Measurements from ENCODE around the gene CNTN1.

Gene CNTN1

DNA sequence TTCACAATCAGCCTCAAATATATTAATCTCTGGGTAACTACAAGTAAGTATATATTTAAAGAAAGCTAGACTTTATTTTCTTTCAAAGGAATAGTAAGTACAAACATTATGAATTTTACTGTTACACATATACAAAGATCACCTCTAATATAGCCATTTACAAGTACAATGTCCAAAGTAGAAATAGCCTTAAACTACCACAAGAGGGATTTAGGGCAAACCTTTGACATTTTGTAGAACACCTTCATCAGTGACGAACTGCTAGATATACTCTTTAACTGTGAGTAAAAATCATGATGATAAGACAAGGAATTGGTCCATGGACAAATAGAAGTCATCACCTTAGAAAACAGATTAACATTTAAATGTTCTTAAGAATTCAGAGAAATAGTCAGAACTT lies 69.8 kb downstream of the CNTN1 start:
- no peaks in the 10 kb centered on the region for H3K36me3 ChIP-seq (replicated peaks)
- H3K4me3 ChIP-seq: no peak overlapping the region
- H3K4me1 ChIP-seq: no peaks in the 10 kb centered on the region
- DNase-seq (ENCODE audit: low spot score in 2 of 2): peak in 1 of 2 experiments; percentile 3
- no peaks in the 10 kb centered on the region for H3K9me3 ChIP-seq
- in situ Hi-C loops (cut with MboI; ENCODE audit: low sequenced_read_pairs): no loop called here
- H3K27me3 ChIP-seq (ENCODE audit: low read depth): no peaks in the 10 kb centered on the region

DNA sequence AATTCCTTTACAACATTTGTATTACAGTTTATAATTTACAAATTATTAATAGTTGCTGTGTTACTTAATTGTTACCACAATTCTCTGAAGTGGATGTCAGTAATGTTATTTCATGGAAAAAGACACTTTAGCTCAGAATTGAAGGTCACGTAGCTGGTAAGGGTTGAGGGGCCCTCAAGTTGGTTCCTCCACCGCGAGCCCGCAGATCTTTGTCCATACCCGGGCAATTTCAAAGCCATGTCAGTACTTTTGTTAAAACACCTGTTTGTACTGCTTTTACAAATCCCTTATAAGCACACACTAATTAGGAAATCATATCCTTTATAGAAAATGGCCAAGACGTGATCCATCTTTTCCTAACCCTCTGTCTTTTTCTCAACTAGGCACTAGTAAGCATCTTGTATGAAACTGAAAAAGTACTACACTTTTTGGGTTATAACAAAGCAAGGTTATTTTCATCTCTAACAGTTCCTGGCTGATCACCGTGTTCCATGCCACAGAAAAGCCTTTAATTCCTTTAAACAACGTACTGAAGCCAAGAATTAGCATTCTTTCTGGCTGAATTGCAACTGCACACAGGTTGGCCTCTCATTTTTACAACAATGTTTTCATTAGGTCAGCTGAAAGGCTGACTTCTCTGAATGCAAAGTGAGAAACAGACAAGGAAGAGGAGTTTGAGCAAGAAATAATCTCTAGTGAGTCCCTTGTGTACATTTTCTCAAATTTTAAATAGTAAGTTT lies 76.1 kb downstream of the CNTN1 start:
- in situ Hi-C loops (cut with MboI; ENCODE audit: low sequenced_read_pairs): no loop called here
- DNase-seq (ENCODE audit: low spot score in 2 of 2): no peak
- Histone ChIP-seq H3K36me3 (replicated peaks) (no peaks in the 10 kb centered on the region), H3K4me1 (no peaks in the 10 kb centered on the region), H3K4me3 (no peak overlapping the region), H3K9me3 (no peaks in the 10 kb centered on the region), H3K27me3 (ENCODE audit: low read depth) (no peaks in the 10 kb centered on the region)

DNA sequence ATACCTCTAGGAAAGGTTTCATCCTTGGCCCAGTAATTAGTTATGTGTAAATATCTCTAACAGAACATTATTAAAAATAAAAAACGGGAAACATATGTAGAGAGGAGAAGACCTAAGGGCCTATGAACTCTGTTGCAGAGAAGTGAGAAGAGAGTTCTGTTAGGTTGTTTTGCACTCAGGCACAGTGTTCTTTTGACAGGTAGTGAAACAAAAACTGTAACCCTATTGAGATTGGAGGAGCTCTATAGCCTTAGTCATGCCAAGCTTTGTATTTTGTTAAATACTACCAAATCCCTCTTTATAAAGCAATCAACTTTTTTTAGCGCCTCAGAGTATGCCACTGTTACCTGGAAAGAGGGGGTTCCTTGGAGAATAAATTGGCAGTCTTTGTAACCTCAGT lies 77.6 kb downstream of the CNTN1 start:
- Histone ChIP-seq H3K9me3 (no peaks in the 10 kb centered on the region), H3K4me3 (no peak overlapping the region), H3K27me3 (ENCODE audit: low read depth) (no peaks in the 10 kb centered on the region), H3K36me3 (replicated peaks) (no peaks in the 10 kb centered on the region), H3K4me1 (no peaks in the 10 kb centered on the region)
- in situ Hi-C loops (cut with MboI; ENCODE audit: low sequenced_read_pairs): no loop called here
- no peak for DNase-seq (ENCODE audit: low spot score in 2 of 2)

DNA sequence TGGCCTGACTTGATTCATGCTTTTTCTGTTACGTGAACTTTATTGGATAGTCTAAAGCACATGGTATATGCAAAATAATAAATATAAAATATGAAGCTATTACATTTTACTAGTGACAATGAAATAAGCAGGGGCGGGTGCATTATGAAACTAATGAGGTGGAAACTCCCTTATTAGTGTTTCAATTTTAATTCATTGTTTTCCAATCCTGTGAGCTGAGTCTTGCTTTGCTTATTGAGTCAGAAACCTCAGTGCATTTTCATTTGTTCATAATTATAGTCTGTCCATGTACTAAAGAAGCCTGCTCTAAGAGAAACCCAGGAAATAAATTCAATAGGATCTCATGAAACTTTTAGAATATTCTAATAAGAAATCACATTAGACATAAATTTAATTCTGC lies 78.5 kb downstream of the CNTN1 start:
- DNase-seq (ENCODE audit: low spot score in 2 of 2): no peak
- in situ Hi-C loops (cut with MboI; ENCODE audit: low sequenced_read_pairs): no loop called here
- Histone ChIP-seq H3K27me3 (ENCODE audit: low read depth) (no peaks in the 10 kb centered on the region), H3K9me3 (no peaks in the 10 kb centered on the region), H3K4me3 (no peak overlapping the region), H3K36me3 (replicated peaks) (no peaks in the 10 kb centered on the region), H3K4me1 (no peaks in the 10 kb centered on the region)

DNA sequence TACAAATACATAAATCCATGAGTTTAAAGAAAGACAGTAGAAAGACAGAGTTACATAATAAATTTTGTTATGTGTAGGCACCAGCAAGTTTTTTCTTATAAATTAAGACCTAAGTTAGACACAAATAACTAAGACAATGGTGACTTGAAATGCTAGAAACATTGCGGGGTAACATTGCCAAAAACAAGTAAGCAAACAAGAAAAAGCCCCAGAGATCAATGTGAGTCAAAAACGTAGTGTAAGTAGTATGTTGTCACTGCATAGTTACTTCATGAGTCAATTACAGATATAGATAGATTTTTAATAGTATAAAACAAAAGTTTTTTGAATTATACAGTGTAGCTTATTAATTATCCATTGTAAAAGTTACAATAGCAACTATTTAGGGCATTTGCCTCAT lies 83.4 kb downstream of the CNTN1 start:
- Histone ChIP-seq H3K9me3 (no peaks in the 10 kb centered on the region), H3K4me1 (no peaks in the 10 kb centered on the region), H3K27me3 (ENCODE audit: low read depth) (no peaks in the 10 kb centered on the region), H3K4me3 (no peak overlapping the region), H3K36me3 (replicated peaks) (no peaks in the 10 kb centered on the region)
- DNase-seq (ENCODE audit: low spot score in 2 of 2): no peak
- in situ Hi-C loops (cut with MboI; ENCODE audit: low sequenced_read_pairs): no loop called here

DNA sequence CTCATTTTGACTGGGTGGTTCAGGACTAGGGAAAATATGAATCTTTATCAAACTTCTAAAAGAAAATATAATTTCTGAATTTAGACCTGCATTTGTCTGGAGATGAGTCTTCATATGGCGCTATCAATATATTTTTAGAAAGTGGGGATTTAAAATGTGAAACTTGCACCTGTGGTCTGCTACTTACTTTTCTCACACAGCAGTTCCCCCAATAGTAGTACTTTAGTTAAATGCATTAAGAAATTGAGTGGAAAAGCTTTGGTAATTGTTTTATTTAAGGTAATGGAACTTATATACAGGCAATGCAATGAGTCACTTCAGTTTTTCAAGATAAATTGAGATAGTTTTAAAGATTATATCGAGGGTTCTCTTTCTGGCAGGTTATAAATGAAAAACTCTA lies 91.9 kb downstream of the CNTN1 start:
- no peaks in the 10 kb centered on the region for H3K4me1 ChIP-seq
- H3K36me3 ChIP-seq (replicated peaks): no peaks in the 10 kb centered on the region
- H3K27me3 ChIP-seq (ENCODE audit: low read depth): no peaks in the 10 kb centered on the region
- no peak overlapping the region for H3K4me3 ChIP-seq
- in situ Hi-C loops (cut with MboI; ENCODE audit: low sequenced_read_pairs): no loop called here
- no peaks in the 10 kb centered on the region; the same call in 1 of the 2 replicates for H3K9me3 ChIP-seq
- DNase-seq (ENCODE audit: low spot score in 2 of 2): no peak

DNA sequence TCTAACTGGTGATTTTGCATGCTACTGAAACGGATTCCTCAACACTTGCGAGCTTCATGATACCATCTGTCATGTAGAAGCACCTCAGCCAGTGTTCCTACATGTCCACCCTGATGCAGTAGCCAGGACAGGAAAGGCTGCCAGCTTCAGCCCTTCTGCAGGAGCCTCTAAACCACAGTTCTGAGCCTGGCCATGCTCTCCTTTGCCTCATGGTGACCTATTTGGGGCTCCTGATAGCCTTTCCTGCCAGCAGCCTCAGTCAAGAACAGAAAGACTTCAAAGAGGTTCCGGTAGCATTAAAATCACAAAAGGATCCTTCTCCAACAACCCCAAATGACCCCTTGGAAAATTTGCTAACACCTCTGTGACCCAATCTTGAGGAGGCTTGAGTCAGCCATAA lies 96.0 kb downstream of the CNTN1 start:
- no peak for DNase-seq (ENCODE audit: low spot score in 2 of 2)
- in situ Hi-C loops (cut with MboI; ENCODE audit: low sequenced_read_pairs): no loop called here
- no peaks in the 10 kb centered on the region for H3K27me3 ChIP-seq (ENCODE audit: low read depth)
- H3K4me1 ChIP-seq: peaks cover 6% of the 10 kb centered on the region
- H3K4me3 ChIP-seq: no peak overlapping the region
- no peaks in the 10 kb centered on the region for H3K36me3 ChIP-seq (replicated peaks)
- no peaks in the 10 kb centered on the region; the same call in 1 of the 2 replicates for H3K9me3 ChIP-seq

DNA sequence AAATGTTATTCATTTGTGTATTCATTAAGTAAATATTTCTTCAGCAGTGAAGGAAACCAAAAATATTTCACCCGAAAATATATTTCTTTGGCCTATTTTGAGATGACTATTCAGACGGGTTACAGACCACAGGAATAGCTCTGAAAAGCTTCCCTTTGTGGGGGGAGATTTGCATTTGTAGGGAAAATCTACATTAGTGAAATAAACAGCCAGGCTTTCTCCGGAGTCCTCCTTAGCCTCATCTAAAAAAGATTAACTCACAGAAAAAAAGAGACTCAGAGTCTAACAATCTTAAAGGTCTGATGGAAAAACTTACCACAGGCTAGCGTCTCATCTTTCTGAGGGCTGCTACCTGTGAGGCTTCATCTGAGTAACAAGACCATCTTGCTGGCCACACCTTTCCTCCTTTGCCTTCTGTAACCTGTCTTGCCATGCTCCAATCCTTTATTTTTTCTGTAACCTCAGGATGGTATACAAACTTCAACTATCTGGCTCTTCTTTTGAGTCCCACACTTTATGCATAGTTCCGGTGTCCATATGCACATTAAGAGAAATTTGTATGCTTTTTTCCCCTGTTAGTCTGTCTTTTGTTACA lies 100.7 kb downstream of the CNTN1 start:
- in situ Hi-C loops (cut with MboI; ENCODE audit: low sequenced_read_pairs): no loop called here
- peak; percentile 8 to 26 for DNase-seq (ENCODE audit: low spot score in 2 of 2)
- H3K4me3 ChIP-seq: no peak overlapping the region
- no peaks in the 10 kb centered on the region for H3K9me3 ChIP-seq
- H3K4me1 ChIP-seq: peaks cover 6% of the 10 kb centered on the region
- no peaks in the 10 kb centered on the region for H3K27me3 ChIP-seq (ENCODE audit: low read depth)
- no peaks in the 10 kb centered on the region for H3K36me3 ChIP-seq (replicated peaks)

DNA sequence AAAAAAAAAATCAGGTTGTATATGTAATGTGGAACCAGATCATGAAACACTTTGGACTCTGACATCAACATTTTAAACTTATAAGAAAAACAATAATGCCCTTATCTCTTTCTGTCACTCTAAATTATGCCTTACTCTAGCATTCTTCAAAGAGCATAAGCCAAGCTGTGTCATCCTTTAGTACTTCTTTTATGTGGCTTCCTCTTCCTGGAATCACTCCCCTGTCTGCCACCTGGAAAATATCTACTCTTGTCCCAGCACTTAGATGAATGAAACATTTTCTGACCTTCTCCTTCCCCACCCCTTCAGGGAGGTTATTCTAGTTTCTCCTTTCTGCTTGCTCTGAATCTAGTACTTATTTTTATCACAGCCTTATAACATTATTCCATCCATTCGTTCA lies 101.2 kb downstream of the CNTN1 start:
- H3K4me3 ChIP-seq: no peak overlapping the region
- in situ Hi-C loops (cut with MboI; ENCODE audit: low sequenced_read_pairs): no loop called here
- H3K9me3 ChIP-seq: no peaks in the 10 kb centered on the region
- no peaks in the 10 kb centered on the region for H3K36me3 ChIP-seq (replicated peaks)
- H3K4me1 ChIP-seq: peaks cover 6% of the 10 kb centered on the region
- no peaks in the 10 kb centered on the region for H3K27me3 ChIP-seq (ENCODE audit: low read depth)
- DNase-seq (ENCODE audit: low spot score in 2 of 2): no peak

DNA sequence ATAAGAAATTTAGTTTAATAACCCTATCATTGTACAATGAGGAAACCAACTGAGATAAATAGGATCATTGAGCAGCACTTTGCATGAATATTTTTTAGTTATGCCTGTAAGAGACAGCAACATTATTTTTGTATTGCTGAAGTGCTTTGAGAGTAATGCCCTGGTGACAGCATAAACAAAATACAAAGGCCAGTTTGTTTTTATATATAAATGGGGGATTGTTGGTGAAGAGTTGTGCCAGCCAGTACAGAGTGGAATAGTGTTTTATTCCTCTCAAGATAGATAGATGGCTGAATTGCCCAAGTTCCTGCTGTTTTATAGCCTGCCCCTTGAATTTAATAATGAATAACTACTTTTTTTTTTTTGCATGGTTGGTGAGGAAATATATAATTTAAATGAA lies 101.8 kb downstream of the CNTN1 start:
- Histone ChIP-seq H3K4me3 (no peak overlapping the region), H3K9me3 (no peaks in the 10 kb centered on the region), H3K36me3 (replicated peaks) (no peaks in the 10 kb centered on the region), H3K4me1 (peaks cover 6% of the 10 kb centered on the region), H3K27me3 (ENCODE audit: low read depth) (no peaks in the 10 kb centered on the region)
- in situ Hi-C loops (cut with MboI; ENCODE audit: low sequenced_read_pairs): no loop called here
- no peak for DNase-seq (ENCODE audit: low spot score in 2 of 2)

DNA sequence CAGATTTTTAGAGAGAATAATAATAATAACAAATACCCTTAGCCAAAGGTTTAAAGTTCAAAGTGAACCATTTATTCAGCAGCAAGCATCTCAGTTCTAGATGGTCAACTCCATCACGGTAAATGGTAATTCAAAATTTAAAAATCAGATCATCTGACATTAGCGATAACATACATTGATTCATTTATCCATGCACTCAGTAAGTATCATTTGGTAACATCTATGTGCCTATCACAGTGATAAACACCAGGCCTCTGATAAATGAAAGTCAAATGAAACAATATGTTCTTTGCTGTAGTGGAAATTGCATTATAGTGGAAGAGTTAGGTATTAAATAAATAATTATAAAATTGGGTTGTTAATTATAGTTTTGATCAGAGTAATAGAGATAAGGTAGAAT lies 108.8 kb downstream of the CNTN1 start:
- no peaks in the 10 kb centered on the region for H3K9me3 ChIP-seq
- no peaks in the 10 kb centered on the region for H3K4me1 ChIP-seq
- in situ Hi-C loops (cut with MboI; ENCODE audit: low sequenced_read_pairs): no loop called here
- no peaks in the 10 kb centered on the region for H3K27me3 ChIP-seq (ENCODE audit: low read depth)
- H3K36me3 ChIP-seq (replicated peaks): no peaks in the 10 kb centered on the region
- H3K4me3 ChIP-seq: no peak overlapping the region
- no peak for DNase-seq (ENCODE audit: low spot score in 2 of 2)

DNA sequence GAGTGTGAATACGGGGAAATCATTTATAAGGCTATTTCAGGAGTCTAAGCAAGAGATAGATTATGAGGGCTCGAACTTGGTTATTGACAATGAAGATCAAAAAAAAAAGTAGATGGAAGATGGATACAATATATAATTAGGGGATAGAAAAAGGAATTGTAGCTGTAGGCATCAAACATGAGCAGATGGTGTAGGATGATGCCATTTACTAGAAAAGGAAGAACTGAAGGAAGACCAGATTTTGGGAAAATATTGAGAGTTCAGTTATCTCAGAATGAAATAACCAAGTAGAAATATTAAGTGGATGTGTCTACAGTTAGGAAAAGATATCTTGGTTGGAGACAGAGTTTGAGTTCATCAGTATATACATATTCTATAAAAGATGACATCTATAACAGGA lies 109.6 kb downstream of the CNTN1 start:
- H3K36me3 ChIP-seq (replicated peaks): no peaks in the 10 kb centered on the region
- H3K4me1 ChIP-seq: no peaks in the 10 kb centered on the region
- H3K9me3 ChIP-seq: no peaks in the 10 kb centered on the region
- in situ Hi-C loops (cut with MboI; ENCODE audit: low sequenced_read_pairs): no loop called here
- no peak for DNase-seq (ENCODE audit: low spot score in 2 of 2)
- H3K27me3 ChIP-seq (ENCODE audit: low read depth): no peaks in the 10 kb centered on the region
- H3K4me3 ChIP-seq: no peak overlapping the region

DNA sequence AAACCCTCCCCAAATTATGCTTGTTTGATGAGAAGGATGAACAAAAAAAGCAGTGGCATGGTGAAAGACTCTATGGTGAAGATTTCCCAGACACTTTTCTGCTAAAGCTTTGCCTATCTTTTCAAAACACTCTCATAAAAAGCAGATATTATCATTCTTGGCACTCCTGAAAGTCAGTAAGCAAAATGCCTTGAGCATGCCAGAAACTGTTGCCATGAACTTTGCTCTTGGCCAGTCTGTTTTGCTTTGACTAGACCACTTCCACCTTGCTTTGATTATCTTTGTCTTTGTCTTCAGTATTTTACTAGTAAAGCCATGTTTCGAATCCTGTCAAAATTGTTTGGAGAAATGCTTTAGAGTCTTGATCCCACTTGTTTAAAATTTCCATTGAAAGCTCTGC lies 110.4 kb downstream of the CNTN1 start:
- no peak overlapping the region for H3K4me3 ChIP-seq
- no peaks in the 10 kb centered on the region for H3K4me1 ChIP-seq
- no peaks in the 10 kb centered on the region for H3K27me3 ChIP-seq (ENCODE audit: low read depth)
- no peaks in the 10 kb centered on the region for H3K9me3 ChIP-seq
- H3K36me3 ChIP-seq (replicated peaks): no peaks in the 10 kb centered on the region
- no peak for DNase-seq (ENCODE audit: low spot score in 2 of 2)
- in situ Hi-C loops (cut with MboI; ENCODE audit: low sequenced_read_pairs): no loop called here

DNA sequence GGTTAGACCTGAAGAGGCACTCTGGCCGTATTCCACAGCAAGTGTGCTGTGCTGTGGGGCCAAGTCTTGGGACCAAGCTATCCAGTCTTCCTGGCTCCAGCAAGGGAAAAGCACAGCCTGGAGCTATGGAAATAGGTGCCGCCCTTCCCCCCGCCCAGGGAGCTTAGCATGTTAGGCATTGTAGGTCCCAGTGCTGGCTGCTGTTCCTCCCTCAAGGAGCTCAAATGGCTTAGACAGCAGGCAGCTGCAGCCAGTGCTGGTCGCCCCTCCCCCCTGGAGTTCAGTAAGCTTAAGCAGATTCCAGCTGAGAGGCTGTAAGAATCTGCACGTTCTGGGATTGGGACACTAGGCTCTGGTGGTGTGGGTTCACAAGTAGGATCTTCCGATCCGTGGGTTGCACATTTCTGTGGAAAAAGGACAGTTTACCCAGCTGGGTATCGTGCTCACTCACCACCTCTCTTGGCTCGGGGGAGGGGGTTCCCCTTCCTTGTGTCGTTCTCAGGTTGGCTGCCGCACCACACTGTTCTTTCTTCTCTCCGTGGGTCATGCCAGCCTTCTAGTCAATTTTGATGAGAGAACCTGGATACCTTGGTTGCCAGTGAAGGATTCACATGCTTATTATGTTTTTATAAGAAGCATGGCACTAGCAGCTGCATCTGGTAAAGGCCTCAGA lies 127.3 kb downstream of the CNTN1 start:
- in situ Hi-C loops (cut with MboI; ENCODE audit: low sequenced_read_pairs): no loop called here

More for the DNA sequence above, 127.3 kb downstream of the CNTN1 start:
- H3K4me1 ChIP-seq: peaks cover 3% of the 10 kb centered on the region; the same call in 1 of the 2 replicates
- H3K27me3 ChIP-seq (ENCODE audit: low read depth): no peaks in the 10 kb centered on the region
- H3K36me3 ChIP-seq (replicated peaks): no peaks in the 10 kb centered on the region
- peak; percentile 43 to 86 for DNase-seq (ENCODE audit: low spot score in 2 of 2)
- no peaks in the 10 kb centered on the region for H3K9me3 ChIP-seq
- no peak overlapping the region for H3K4me3 ChIP-seq

Measured in HAP-1 (cell line).